Measurements from ENCODE around the gene LGI4.

- TF ChIP-seq PPARA (CRISPR knock-in tag; IDR thresholded peaks at IDR 0.05; ENCODE audit: borderline replicate concordance) = no peak
- no peak for TF ChIP-seq TOX (CRISPR knock-in tag; IDR thresholded peaks at IDR 0.05; ENCODE audit: borderline replicate concordance)
- TF ChIP-seq ZNF70 (CRISPR knock-in tag; IDR thresholded peaks at IDR 0.05) = no peak
- TF ChIP-seq CSRNP3 (CRISPR knock-in tag; IDR thresholded peaks at IDR 0.05) = no peak
- no peak for TF ChIP-seq GLIS3 (CRISPR knock-in tag; IDR thresholded peaks at IDR 0.05)
- no peak for TF ChIP-seq ARNTL (CRISPR knock-in tag; IDR thresholded peaks at IDR 0.05; ENCODE audit: borderline replicate concordance, low read depth)
- TF ChIP-seq PATZ1 (CRISPR knock-in tag; IDR thresholded peaks at IDR 0.05; ENCODE audit: borderline replicate concordance) = no peak
- TF ChIP-seq SNAI2 (CRISPR knock-in tag; IDR thresholded peaks at IDR 0.05) = no peak
Measured at GRCh38 chr19:35154525-35155406, 19.9 kb upstream of the LGI4 start, which contains the start of gene FXYD5.
